Breast epithelium (tissue), 3 donors: ENCODE results near the gene KATNA1.

Experiments used
- POLR2AphosphoS5 ChIP-seq, 3 donors: sonication (generic); formaldehyde crosslinking; IDR thresholded peaks; one replicate each; pipeline ENCODE4 v1.6.1; 2017; ENCODE audit warnings: antibody characterized with exemption in 3 of 3
- TF ChIP-seq, protein P1 (sequence below), 3 donors: fragments of 450-650 bp; IDR thresholded peaks; one replicate each; pipeline ENCODE4 v1.5.1; 2016 to 2017; ENCODE audit warnings: antibody characterized with exemption in 3 of 3, mild to moderate bottlenecking in 3 of 3, moderate library complexity in 3 of 3

DNA sequence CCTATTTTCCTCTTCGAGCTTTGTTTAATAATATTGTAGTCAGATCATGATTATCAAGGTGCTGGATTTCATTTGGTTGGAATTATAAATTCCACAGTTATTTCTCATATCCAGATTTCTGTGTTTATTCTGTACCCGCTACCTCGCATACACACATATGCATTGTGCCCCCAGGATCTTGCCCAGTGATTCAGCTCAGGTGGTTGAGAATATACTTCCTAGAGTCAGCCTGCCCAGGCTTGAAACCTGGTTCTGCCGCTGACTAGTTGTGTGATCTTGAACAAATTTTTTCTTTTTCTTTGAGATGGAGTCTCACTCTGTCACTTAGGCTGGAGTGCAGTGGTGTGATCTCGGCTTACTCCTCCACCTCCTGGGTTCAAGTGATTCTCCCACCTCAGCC lies 67.6 kb downstream of the KATNA1 start:
- TF ChIP-seq, protein P1, sequence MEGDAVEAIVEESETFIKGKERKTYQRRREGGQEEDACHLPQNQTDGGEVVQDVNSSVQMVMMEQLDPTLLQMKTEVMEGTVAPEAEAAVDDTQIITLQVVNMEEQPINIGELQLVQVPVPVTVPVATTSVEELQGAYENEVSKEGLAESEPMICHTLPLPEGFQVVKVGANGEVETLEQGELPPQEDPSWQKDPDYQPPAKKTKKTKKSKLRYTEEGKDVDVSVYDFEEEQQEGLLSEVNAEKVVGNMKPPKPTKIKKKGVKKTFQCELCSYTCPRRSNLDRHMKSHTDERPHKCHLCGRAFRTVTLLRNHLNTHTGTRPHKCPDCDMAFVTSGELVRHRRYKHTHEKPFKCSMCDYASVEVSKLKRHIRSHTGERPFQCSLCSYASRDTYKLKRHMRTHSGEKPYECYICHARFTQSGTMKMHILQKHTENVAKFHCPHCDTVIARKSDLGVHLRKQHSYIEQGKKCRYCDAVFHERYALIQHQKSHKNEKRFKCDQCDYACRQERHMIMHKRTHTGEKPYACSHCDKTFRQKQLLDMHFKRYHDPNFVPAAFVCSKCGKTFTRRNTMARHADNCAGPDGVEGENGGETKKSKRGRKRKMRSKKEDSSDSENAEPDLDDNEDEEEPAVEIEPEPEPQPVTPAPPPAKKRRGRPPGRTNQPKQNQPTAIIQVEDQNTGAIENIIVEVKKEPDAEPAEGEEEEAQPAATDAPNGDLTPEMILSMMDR (IDR thresholded peaks at IDR 0.05): no peak
- no peak for TF ChIP-seq POLR2AphosphoS5 (IDR thresholded peaks at IDR 0.05)
